Testis (tissue), 2 donors: ENCODE results near the gene TTC33.

ENCODE experiments used
- CTCF ChIP-seq, 3 experiments: fragments of 450-650 bp in 2 of 3; fragments of 200-600 bp in 1 of 3; sonication (generic) in 1 of 3; IDR thresholded peaks; one replicate each; pipeline ENCODE4 v1.5.1; 2016 to 2019; ENCODE audit warnings: antibody characterized with exemption in 3 of 3, mild to moderate bottlenecking in 2 of 3, moderate library complexity in 1 of 3
- POLR2A ChIP-seq: fragments of 450-650 bp; IDR thresholded peaks from one replicate; pipeline ENCODE4 v1.6.1; 2017; ENCODE audit warnings: antibody characterized with exemption, mild to moderate bottlenecking, moderate library complexity

DNA sequence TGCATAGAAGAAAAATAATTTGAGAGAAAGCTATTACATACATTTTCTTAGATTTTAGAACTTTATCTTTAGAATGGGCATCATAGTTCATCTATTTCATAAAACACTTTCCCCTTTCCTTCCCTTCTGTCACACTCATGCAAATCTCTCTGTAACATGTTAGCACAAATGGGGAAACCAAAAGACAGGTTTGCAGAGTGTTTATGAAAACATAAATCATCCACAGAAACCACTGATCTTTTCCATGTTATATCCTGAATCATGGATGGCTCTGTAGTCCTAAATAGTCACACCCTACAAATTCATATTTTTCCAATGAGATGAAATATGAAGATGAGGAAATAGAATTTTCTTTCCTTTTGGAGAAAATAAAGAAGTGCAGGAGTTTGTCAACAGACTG, 198.9 kb downstream of the TTC33 start:
- TF ChIP-seq CTCF (IDR thresholded peaks at IDR 0.05) (no peak), POLR2A (no peak)
